Activated CD8-positive, alpha-beta memory T cell treated with anti-CD3 and anti-CD28 coated beads, Interleukin-2, amount 50 U/mL, for 48 hours (primary cell): ENCODE measurements around the gene CFP.
"Not testable (repeated sequence)": the region's sequence is repeated elsewhere in the genome, so short reads cannot be mapped to it uniquely, and the experiment has no call there.

Source experiments
- DNase-seq: peaks from one replicate; pipeline ENCODE4 v3.0.0-alpha.2; 2020

CFP gene

GRCh38 chrX:47637546-47638195, 7.9 kb upstream of the CFP start:
- no peak for DNase-seq

- no peak for DNase-seq
These were observed 5.3 kb upstream of the CFP start for GRCh38 chrX:47634871-47635575.

- DNase-seq: no peak
These were observed 4.2 kb upstream of the CFP start for GRCh38 chrX:47633689-47634590.

- no peak for DNase-seq
These were observed 2.9 kb upstream of the CFP start for GRCh38 chrX:47632666-47633065.

- no peak for DNase-seq
These were observed 1.9 kb upstream of the CFP start for GRCh38 chrX:47631676-47632075.

- no peak for DNase-seq
These were observed 748 bp downstream of the CFP start for GRCh38 chrX:47628982-47629381.

- no peak for DNase-seq
These were observed 4.4 kb downstream of the CFP start for GRCh38 chrX:47625365-47625764.

GRCh38 chrX:47623540-47624027, 6.1 kb downstream of the CFP start:
- no peak for DNase-seq

- DNase-seq: no peak
These were observed 7.9 kb downstream of the CFP start for GRCh38 chrX:47621851-47622250.

GRCh38 chrX:47620303-47620685, 9.4 kb downstream of the CFP start:
- DNase-seq: no peak

GRCh38 chrX:47619486-47620302, 10.0 kb downstream of the CFP start, which contains the start of gene SYN1:
Gene SYN1, minus strand, starts transcription at chrX:47619857. Its CDS starts 129 bp downstream, at chrX:47619728.
- peak; percentile 88 for DNase-seq

GRCh38 chrX:47618923-47619485, 10.7 kb downstream of the CFP start:
- DNase-seq: no peak

- DNase-seq: no peak
These were observed 15.1 kb downstream of the CFP start for GRCh38 chrX:47614618-47615017.

- DNase-seq: no peak
These were observed 16.6 kb downstream of the CFP start for GRCh38 chrX:47613082-47613481.

- DNase-seq: no peak
These were observed 17.3 kb downstream of the CFP start for GRCh38 chrX:47612418-47612817.

GRCh38 chrX:47611926-47612325, 17.8 kb downstream of the CFP start:
- no peak for DNase-seq

- DNase-seq: no peak
These were observed 18.2 kb downstream of the CFP start for GRCh38 chrX:47611489-47611888.

GRCh38 chrX:47610511-47610910, 19.2 kb downstream of the CFP start:
- DNase-seq: no peak

GRCh38 chrX:47608130-47608810, 21.5 kb downstream of the CFP start:
- no peak for DNase-seq

- no peak for DNase-seq
These were observed 22.6 kb downstream of the CFP start for GRCh38 chrX:47607091-47607490.

- DNase-seq: no peak
These were observed 24.7 kb downstream of the CFP start for GRCh38 chrX:47605024-47605423.

- DNase-seq: not testable (repeated sequence)
These were observed 26.6 kb downstream of the CFP start for GRCh38 chrX:47603125-47603524.
